Osteoblast (primary cell): Measurements from ENCODE around the gene OTOGL. TPM values are rescaled to one million over a fixed set of nuclear protein-coding genes. Genes with fewer than 3 reads are reported as not detected.

Source experiments
- DNase-seq: peaks from one replicate; pipeline ENCODE4 v3.0.0; 2011; ENCODE audit warnings: low spot score, mixed read lengths; ENCODE audit not compliant: insufficient read length; ENCODE audit errors: missing footprints
- H2AFZ ChIP-seq: 2 replicates; pipeline ENCODE4 v1.6.0; 2011; ENCODE audit warnings: mild to moderate bottlenecking, low read length
- H3K27ac ChIP-seq: 2 replicates; pipeline ENCODE4 v1.5.1; 2011; ENCODE audit warnings: mild to moderate bottlenecking, low read depth, low read length, moderate library complexity
- H3K27me3 ChIP-seq: 2 replicates; pipeline ENCODE4 v1.6.0; 2012; ENCODE audit warnings: mild to moderate bottlenecking, control low read depth, inconsistent platforms, low read length, moderate library complexity; ENCODE audit not compliant: insufficient read depth
- H3K36me3 ChIP-seq: 2 replicates; pipeline ENCODE4 v1.5.1; 2011; ENCODE audit warnings: mild to moderate bottlenecking, low read length, control low read depth, moderate library complexity; ENCODE audit not compliant: insufficient read depth
- H3K4me1 ChIP-seq: 2 replicates; pipeline ENCODE4 v1.5.1; 2011; ENCODE audit warnings: mild to moderate bottlenecking, low read length, control low read depth, moderate library complexity; ENCODE audit not compliant: insufficient read depth
- H3K4me2 ChIP-seq: 2 replicates; pipeline ENCODE4 v1.6.0; 2011; ENCODE audit warnings: mild to moderate bottlenecking, low read length; ENCODE audit not compliant: insufficient read depth
- H3K4me3 ChIP-seq: fragments of 200-600 bp; sonication (generic); 3 replicates; pipeline ENCODE4 v1.5.1; 2012; ENCODE audit warnings: mild to moderate bottlenecking, low read length, inconsistent platforms; ENCODE audit not compliant: insufficient read depth
- H3K79me2 ChIP-seq: 2 replicates; pipeline ENCODE4 v1.6.0; 2012; ENCODE audit warnings: mild to moderate bottlenecking, low read length, control low read depth, inconsistent platforms; ENCODE audit not compliant: insufficient read depth
- H3K9me3 ChIP-seq: 2 replicates; pipeline ENCODE4 v1.5.1; 2011; ENCODE audit warnings: low read depth, low read length, control low read depth
- H4K20me1 ChIP-seq: 2 replicates; pipeline ENCODE4 v1.6.0; 2012; ENCODE audit warnings: mild to moderate bottlenecking, low read length, control low read depth; ENCODE audit not compliant: insufficient read depth
- CTCF ChIP-seq: IDR thresholded peaks from 2 replicates; pipeline ENCODE4 v1.5.1; 2011; ENCODE audit warnings: mild to moderate bottlenecking, low read depth, low read length, moderate library complexity; ENCODE audit errors: extremely low read depth
- total RNA-seq: library from RNA; depleted of rRNA; stranded (reverse); fragments of >200 nt; gene quantifications from 2 replicates; pipeline ENCODE4 v1.2.3, GENCODE V29; 2012

The OTOGL gene
- total RNA-seq, 1 donor: 0.36 TPM

- DNase-seq: no peak
- peak overlapping the region; percentile 46 for H3K27ac ChIP-seq
- peaks cover 19% of the 10 kb centered on the region for H3K4me1 ChIP-seq
- H3K9me3 ChIP-seq: no peaks in the 10 kb centered on the region
- peak overlapping the region; percentile 37 for H3K4me2 ChIP-seq
- H2AFZ ChIP-seq: peak overlapping the region; percentile 61
- TF ChIP-seq CTCF: no peak
- H3K79me2 ChIP-seq: no peaks in the 10 kb centered on the region
- no peak overlapping the region for H3K4me3 ChIP-seq
- no peaks in the 10 kb centered on the region for H4K20me1 ChIP-seq
- no peaks in the 10 kb centered on the region for H3K36me3 ChIP-seq
- H3K27me3 ChIP-seq: no peaks in the 10 kb centered on the region
These were observed 163.4 kb downstream of the OTOGL start for GRCh38 chr12:80262771-80263170.

- no peak for DNase-seq
- Histone ChIP-seq H3K4me1 (peaks cover 31% of the 10 kb centered on the region), H3K27ac (no peak overlapping the region), H3K36me3 (no peaks in the 10 kb centered on the region), H2AFZ (peak overlapping the region; percentile 16), H3K4me2 (no peak overlapping the region), H3K79me2 (no peaks in the 10 kb centered on the region), H4K20me1 (no peaks in the 10 kb centered on the region), H3K9me3 (no peaks in the 10 kb centered on the region), H3K27me3 (no peaks in the 10 kb centered on the region), H3K4me3 (no peak overlapping the region)
- TF ChIP-seq CTCF: no peak
These were observed 165.0 kb downstream of the OTOGL start for GRCh38 chr12:80264386-80264785.

- H3K36me3 ChIP-seq: no peaks in the 10 kb centered on the region
- no peaks in the 10 kb centered on the region for H4K20me1 ChIP-seq
- TF ChIP-seq CTCF: no peak
- no peaks in the 10 kb centered on the region for H3K27me3 ChIP-seq
- no peaks in the 10 kb centered on the region for H3K79me2 ChIP-seq
- no peak overlapping the region for H3K4me3 ChIP-seq
- no peaks in the 10 kb centered on the region for H3K9me3 ChIP-seq
- peaks cover 36% of the 10 kb centered on the region for H3K4me1 ChIP-seq
- DNase-seq: no peak
- H2AFZ ChIP-seq: no peak overlapping the region
- no peak overlapping the region for H3K27ac ChIP-seq
- H3K4me2 ChIP-seq: no peak overlapping the region
These were observed 165.6 kb downstream of the OTOGL start for GRCh38 chr12:80264891-80265290.

- H3K27me3 ChIP-seq: no peaks in the 10 kb centered on the region
- H3K9me3 ChIP-seq: no peaks in the 10 kb centered on the region
- peak overlapping the region; percentile 56 for H3K4me2 ChIP-seq
- no peaks in the 10 kb centered on the region for H3K79me2 ChIP-seq
- peak; percentile 65 for DNase-seq
- peaks cover 25% of the 10 kb centered on the region for H3K4me1 ChIP-seq
- no peaks in the 10 kb centered on the region for H4K20me1 ChIP-seq
- H2AFZ ChIP-seq: no peak overlapping the region
- TF ChIP-seq CTCF: no peak
- H3K36me3 ChIP-seq: no peaks in the 10 kb centered on the region
- peak overlapping the region; percentile 52 for H3K27ac ChIP-seq
- H3K4me3 ChIP-seq: no peak overlapping the region
These were observed 169.8 kb downstream of the OTOGL start for GRCh38 chr12:80268924-80269749.
